HEK293 (cell line): ENCODE results near the gene NSD1.

ENCODE experiments used
- CTCF ChIA-PET: fragments of 350-600 bp; formaldehyde crosslinking; extraction: SDS; loops from one replicate; lab custom pipeline; 2021; ENCODE audit warnings: antibody characterized with exemption; lab: Yijun Ruan, JAX
- POLR2A ChIA-PET: fragments of 300-600 bp; formaldehyde crosslinking; extraction: SDS; loops from one replicate; lab custom pipeline; 2020; ENCODE audit warnings: antibody characterized with exemption, inconsistent platforms; lab: Yijun Ruan, JAX
- H3K27ac ChIP-seq: fragments of 200-500 bp; sonication (Bioruptor generic); 2 replicates; pipeline ENCODE4 v1.5.1; 2014; ENCODE audit warnings: low read depth, low read length, control low read depth, inconsistent platforms; ENCODE audit errors: extremely low read depth
- H3K36me3 ChIP-seq, 2 experiments: fragments of 200-500 bp in 1 of 2; sonication (Bioruptor generic) in 1 of 2; 1 replicate in 1 of 2; 2 replicates in 1 of 2; pipeline ENCODE4 v1.5.1; 2014 to 2017; ENCODE audit warnings: inconsistent platforms in 2 of 2, low read length in 2 of 2; ENCODE audit not compliant: control insufficient read depth in 2 of 2, insufficient read depth in 1 of 2
- H3K4me1 ChIP-seq: fragments of 200-500 bp; sonication (Bioruptor generic); 2 replicates; pipeline ENCODE4 v1.5.1; 2014; ENCODE audit warnings: mild to moderate bottlenecking, low read length, inconsistent platforms; ENCODE audit not compliant: control insufficient read depth, insufficient read depth
- H3K4me3 ChIP-seq: 2 replicates; pipeline ENCODE4 v1.5.1; 2011; ENCODE audit warnings: low read depth, mild to moderate bottlenecking, control low read depth, low read length, moderate library complexity
- H3K9me3 ChIP-seq: fragments of 200-500 bp; sonication (Bioruptor generic); 2 replicates; pipeline ENCODE4 v1.5.1; 2014; ENCODE audit warnings: low read depth, low read length, inconsistent platforms; ENCODE audit not compliant: control insufficient read depth, insufficient read depth
- KLF16 ChIP-seq: fragments of 450-650 bp; formaldehyde crosslinking; IDR thresholded peaks from 2 replicates; pipeline ENCODE4 v1.5.1; 2017; ENCODE audit warnings: missing biosample characterization, missing genetic modification characterization
- MEIS1 ChIP-seq: sonication (generic); formaldehyde crosslinking; IDR thresholded peaks from 2 replicates; pipeline ENCODE4 v1.8.1; 2022; ENCODE audit warnings: missing genetic modification reagents, mild to moderate bottlenecking, borderline replicate concordance
- SCRT1 ChIP-seq: fragments of 450-650 bp; formaldehyde crosslinking; IDR thresholded peaks from 2 replicates; pipeline ENCODE4 v1.5.1; 2016; ENCODE audit warnings: missing biosample characterization, missing genetic modification characterization, borderline replicate concordance
- SP7 ChIP-seq: fragments of 450-650 bp; formaldehyde crosslinking; IDR thresholded peaks from 2 replicates; pipeline ENCODE4 v1.5.1; 2016; ENCODE audit warnings: missing biosample characterization, missing genetic modification characterization
- ZBTB17 ChIP-seq: fragments of 450-650 bp; formaldehyde crosslinking; IDR thresholded peaks from 2 replicates; pipeline ENCODE4 v1.5.1; 2016; ENCODE audit warnings: missing biosample characterization, missing genetic modification characterization
- ZNF10 ChIP-seq: fragments of 450-650 bp; formaldehyde crosslinking; IDR thresholded peaks from 2 replicates; pipeline ENCODE4 v1.5.1; 2017; ENCODE audit warnings: missing biosample characterization, missing genetic modification characterization
- ZNF132 ChIP-seq: fragments of 450-650 bp; formaldehyde crosslinking; IDR thresholded peaks from 2 replicates; pipeline ENCODE4 v1.5.1; 2017; ENCODE audit warnings: missing biosample characterization, missing genetic modification characterization, borderline replicate concordance
- ZNF138 ChIP-seq: fragments of 450-650 bp; formaldehyde crosslinking; IDR thresholded peaks from 2 replicates; pipeline ENCODE4 v1.5.1; 2016; ENCODE audit warnings: missing biosample characterization, missing genetic modification characterization, borderline replicate concordance
- ZNF146 ChIP-seq: fragments of 450-650 bp; formaldehyde crosslinking; IDR thresholded peaks from 2 replicates; pipeline ENCODE4 v1.5.1; 2016; ENCODE audit warnings: missing biosample characterization, missing genetic modification characterization
- ZNF184 ChIP-seq: fragments of 450-650 bp; IDR thresholded peaks from 2 replicates; pipeline ENCODE4 v1.5.1; 2018; ENCODE audit warnings: missing biosample characterization, mild to moderate bottlenecking, missing genetic modification characterization
- ZNF335 ChIP-seq: fragments of 450-650 bp; formaldehyde crosslinking; conservative IDR thresholded peaks from 2 replicates; pipeline ENCODE4 v1.5.1; 2016; ENCODE audit warnings: missing biosample characterization, missing genetic modification characterization
- ZNF558 ChIP-seq: fragments of 450-650 bp; formaldehyde crosslinking; IDR thresholded peaks from 2 replicates; pipeline ENCODE4 v1.5.1; 2016; ENCODE audit warnings: missing biosample characterization, missing genetic modification characterization
- ZNF623 ChIP-seq: fragments of 450-650 bp; formaldehyde crosslinking; IDR thresholded peaks from 2 replicates; pipeline ENCODE4 v1.5.1; 2016; ENCODE audit warnings: missing biosample characterization, missing genetic modification characterization
- ZNF791 ChIP-seq: fragments of 450-650 bp; formaldehyde crosslinking; IDR thresholded peaks from 2 replicates; pipeline ENCODE4 v1.5.1; 2016; ENCODE audit warnings: missing biosample characterization, missing genetic modification characterization
- ZSCAN23 ChIP-seq: fragments of 450-650 bp; formaldehyde crosslinking; IDR thresholded peaks from 2 replicates; pipeline ENCODE4 v1.5.1; 2016; ENCODE audit warnings: missing biosample characterization, missing genetic modification characterization
- TF ChIP-seq, protein P1 (sequence below): fragments of 450-650 bp; formaldehyde crosslinking; IDR thresholded peaks from 2 replicates; pipeline ENCODE4 v1.5.1; 2016; ENCODE audit warnings: missing biosample characterization, missing genetic modification characterization
- TF ChIP-seq, protein P2 (sequence below): fragments of 450-650 bp; formaldehyde crosslinking; IDR thresholded peaks from 2 replicates; pipeline ENCODE4 v1.5.1; 2016; ENCODE audit warnings: missing biosample characterization, missing genetic modification characterization
- TF ChIP-seq, protein P3 (sequence below): IDR thresholded peaks from 2 replicates; pipeline ENCODE4 v1.6.1; 2011; ENCODE audit warnings: mild to moderate bottlenecking, low read depth, low read length, borderline replicate concordance

The NSD1 gene

DNA sequence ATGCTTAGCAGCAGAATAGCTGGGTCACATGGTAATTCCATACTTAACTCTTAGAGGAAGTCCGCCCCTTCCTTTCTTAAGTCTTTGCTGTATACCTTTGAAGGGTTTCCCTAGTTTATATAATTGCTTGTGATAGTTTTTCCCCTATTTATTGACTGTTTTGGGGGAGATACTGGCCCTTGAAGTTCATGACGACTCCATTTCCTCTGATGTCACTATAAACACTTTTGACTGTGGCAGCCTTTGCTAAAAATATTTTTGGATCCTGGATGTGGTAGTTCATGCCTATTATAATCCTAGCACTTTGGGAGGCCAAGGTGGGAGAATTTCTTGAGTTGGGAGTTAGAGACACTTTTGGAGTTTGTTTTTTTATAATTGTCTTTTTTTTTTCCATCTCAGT lies 38.4 kb downstream of the NSD1 start:
- Histone ChIP-seq H3K27ac (no peak overlapping the region), H3K9me3 (no peaks in the 10 kb centered on the region), H3K36me3 (peaks cover 9 to 11% of the 10 kb centered on the region in 2 experiments), H3K4me3 (no peak overlapping the region), H3K4me1 (no peaks in the 10 kb centered on the region)
- CTCF ChIA-PET = interaction anchor here (1.6 kb wide), 1 partner anchor 9 kb away, joined by 5 read pairs; no protein-coding TSS in a partner anchor
- POLR2A ChIA-PET = no interaction called here
- TF ChIP-seq ZNF335 (tag by site-specific recombination) (no peak), ZNF558 (tag by site-specific recombination) (no peak), ZNF184 (tag by site-specific recombination) (no peak), SCRT1 (tag by site-specific recombination) (no peak), ZNF138 (tag by site-specific recombination) (no peak), KLF16 (no peak), ZNF623 (tag by site-specific recombination) (no peak)

DNA sequence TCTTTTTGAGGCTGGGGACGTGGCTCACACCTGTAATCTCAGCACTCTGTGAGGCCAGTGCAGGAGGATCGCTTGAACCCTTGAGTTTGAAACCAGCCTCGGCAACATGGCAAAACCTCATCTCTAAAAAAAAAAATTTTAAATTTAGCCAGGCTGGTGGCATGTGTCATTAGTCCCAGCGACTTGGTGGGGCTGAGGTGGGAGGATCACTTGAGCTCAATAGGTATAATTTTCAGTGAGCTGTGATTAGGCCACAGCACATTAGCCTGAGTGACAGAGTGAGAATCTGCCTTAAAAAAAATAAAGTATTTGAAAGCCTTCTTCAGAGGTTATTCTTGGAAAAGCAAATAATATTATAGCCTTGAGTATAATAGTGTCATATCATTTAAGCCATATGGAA lies 41.8 kb downstream of the NSD1 start:
- TF ChIP-seq ZNF146 (tag by site-specific recombination) = no peak
- peak; percentile 34 for TF ChIP-seq SP7
- TF ChIP-seq ZNF10 (tag by site-specific recombination) = no peak
- TF ChIP-seq, protein P1, sequence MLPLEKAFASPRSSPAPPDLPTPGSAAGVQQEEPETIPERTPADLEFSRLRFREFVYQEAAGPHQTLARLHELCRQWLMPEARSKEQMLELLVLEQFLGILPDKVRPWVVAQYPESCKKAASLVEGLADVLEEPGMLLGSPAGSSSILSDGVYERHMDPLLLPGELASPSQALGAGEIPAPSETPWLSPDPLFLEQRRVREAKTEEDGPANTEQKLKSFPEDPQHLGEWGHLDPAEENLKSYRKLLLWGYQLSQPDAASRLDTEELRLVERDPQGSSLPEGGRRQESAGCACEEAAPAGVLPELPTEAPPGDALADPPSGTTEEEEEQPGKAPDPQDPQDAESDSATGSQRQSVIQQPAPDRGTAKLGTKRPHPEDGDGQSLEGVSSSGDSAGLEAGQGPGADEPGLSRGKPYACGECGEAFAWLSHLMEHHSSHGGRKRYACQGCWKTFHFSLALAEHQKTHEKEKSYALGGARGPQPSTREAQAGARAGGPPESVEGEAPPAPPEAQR (tag by site-specific recombination) = no peak
- no peak for TF ChIP-seq SCRT1 (tag by site-specific recombination)
- no peak for TF ChIP-seq ZNF791
- ChIA-PET POLR2A (no interaction called here), CTCF (no interaction called here)
- H3K4me1 ChIP-seq = no peaks in the 10 kb centered on the region
- peaks cover 6 to 7% of the 10 kb centered on the region in 2 experiments; a peak in 2 of 3 replicates for H3K36me3 ChIP-seq
- no peak overlapping the region for H3K4me3 ChIP-seq
- no peaks in the 10 kb centered on the region for H3K9me3 ChIP-seq
- H3K27ac ChIP-seq = no peak overlapping the region

DNA sequence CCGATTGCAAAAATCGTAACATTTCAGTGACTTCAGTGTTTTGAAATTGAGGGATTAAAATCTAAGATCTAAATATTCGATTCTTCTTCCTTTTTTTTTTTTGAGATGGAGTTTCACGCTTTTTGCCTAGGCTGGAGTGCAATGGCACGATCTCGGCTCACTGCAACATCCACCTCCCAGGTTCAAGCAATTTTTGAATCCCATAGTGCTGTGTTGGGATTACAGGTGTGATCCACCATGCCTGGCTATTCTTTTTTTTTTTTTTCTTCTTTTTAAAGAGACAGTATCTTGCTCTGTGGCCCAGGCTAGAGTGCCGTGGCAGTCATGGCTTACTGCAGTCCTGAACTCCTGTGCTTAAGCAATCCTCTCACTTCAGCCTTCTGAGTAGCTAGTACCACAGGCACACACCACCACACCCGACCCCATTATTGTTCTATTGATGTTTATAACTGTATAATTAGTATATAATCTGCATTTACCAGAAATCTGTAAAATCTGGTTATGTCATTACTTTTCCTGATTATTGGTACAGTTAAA lies 42.7 kb downstream of the NSD1 start:
- no peak overlapping the region for H3K27ac ChIP-seq
- peaks cover 5 to 7% of the 10 kb centered on the region in 2 experiments; a peak in 2 of 3 replicates for H3K36me3 ChIP-seq
- no peak overlapping the region for H3K4me3 ChIP-seq
- no peaks in the 10 kb centered on the region for H3K9me3 ChIP-seq
- POLR2A ChIA-PET = no interaction called here
- no peaks in the 10 kb centered on the region for H3K4me1 ChIP-seq
- TF ChIP-seq, protein P2, sequence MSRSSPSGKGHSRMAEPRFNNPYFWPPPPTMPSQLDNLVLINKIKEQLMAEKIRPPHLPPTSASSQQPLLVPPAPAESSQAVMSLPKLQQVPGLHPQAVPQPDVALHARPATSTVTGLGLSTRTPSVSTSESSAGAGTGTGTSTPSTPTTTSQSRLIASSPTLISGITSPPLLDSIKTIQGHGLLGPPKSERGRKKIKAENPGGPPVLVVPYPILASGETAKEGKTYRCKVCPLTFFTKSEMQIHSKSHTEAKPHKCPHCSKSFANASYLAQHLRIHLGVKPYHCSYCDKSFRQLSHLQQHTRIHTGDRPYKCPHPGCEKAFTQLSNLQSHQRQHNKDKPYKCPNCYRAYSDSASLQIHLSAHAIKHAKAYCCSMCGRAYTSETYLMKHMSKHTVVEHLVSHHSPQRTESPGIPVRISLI (tag by site-specific recombination) = peak; percentile 89
- no peak for TF ChIP-seq ZSCAN23 (tag by site-specific recombination)
- TF ChIP-seq ZNF132 = no peak
- TF ChIP-seq ZNF791 = no peak
- TF ChIP-seq, protein P3, sequence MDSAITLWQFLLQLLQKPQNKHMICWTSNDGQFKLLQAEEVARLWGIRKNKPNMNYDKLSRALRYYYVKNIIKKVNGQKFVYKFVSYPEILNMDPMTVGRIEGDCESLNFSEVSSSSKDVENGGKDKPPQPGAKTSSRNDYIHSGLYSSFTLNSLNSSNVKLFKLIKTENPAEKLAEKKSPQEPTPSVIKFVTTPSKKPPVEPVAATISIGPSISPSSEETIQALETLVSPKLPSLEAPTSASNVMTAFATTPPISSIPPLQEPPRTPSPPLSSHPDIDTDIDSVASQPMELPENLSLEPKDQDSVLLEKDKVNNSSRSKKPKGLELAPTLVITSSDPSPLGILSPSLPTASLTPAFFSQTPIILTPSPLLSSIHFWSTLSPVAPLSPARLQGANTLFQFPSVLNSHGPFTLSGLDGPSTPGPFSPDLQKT = no peak
- TF ChIP-seq SP7 = no peak
- TF ChIP-seq SCRT1 (tag by site-specific recombination) = 0 out of 2 replicates have a peak, but pooled peaks have one; percentile 29
- TF ChIP-seq ZBTB17 = peak; percentile 56
- TF ChIP-seq ZNF335 (tag by site-specific recombination) = no peak
- TF ChIP-seq MEIS1 (CRISPR knock-in tag) = no peak
- TF ChIP-seq, protein P1 (tag by site-specific recombination) = no peak
- TF ChIP-seq, all 188 proteins: peak for 3
- CTCF ChIA-PET = no interaction called here
